K562 (cell line): ENCODE data around the gene DLX3. TPM values are rescaled to one million over a fixed set of nuclear protein-coding genes. Genes with fewer than 3 reads are reported as not detected.

Source experiments
- ATAC-seq: fragments of 200-7000 bp; cut with Tn5 transposase; 3 replicates; pipeline ENCODE4 v1.9.1; 2020; ENCODE audit warnings: moderate library complexity
- BruUV-seq: library from RNA; stranded (reverse); fragments of 400-500 nt; replicated peaks from 2 replicates; lab custom pipeline; 2021; lab: Mats Ljungman, UMichigan
- CTCF ChIA-PET: fragments of 300-600 bp; formaldehyde crosslinking; extraction: SDS; loops from one replicate; lab custom pipeline; 2021; ENCODE audit warnings: low intra/inter-chr PET ratio; lab: Yijun Ruan, JAX
- POLR2A ChIA-PET: fragments of 300-600, 350-650 bp; sonication (Branson Sonifier 250); formaldehyde crosslinking; extraction: SDS; loops from one replicate; lab custom pipeline; 2021; ENCODE audit warnings: antibody characterized with exemption, inconsistent platforms; lab: Yijun Ruan, JAX
- DNase-seq, 4 experiments: peaks; one replicate each; pipeline versions ENCODE4 v3.0.0 to v3.0.0-alpha.2; 2011 to 2018; ENCODE audit warnings: low spot score in 3 of 4, mixed read lengths in 3 of 4; ENCODE audit errors: extremely low read depth in 1 of 4
- FAIRE-seq: peaks from 2 replicates; lab custom pipeline; 2011; peaks lifted over from hg19 to GRCh38; lab: Jason Lieb, UNC
- H2AFZ ChIP-seq: 2 replicates; pipeline ENCODE4 v1.6.0; 2011; ENCODE audit warnings: low read depth, low read length, control low read depth, inconsistent platforms
- H3K27ac ChIP-seq: fragments of 200-600 bp; 3 replicates; pipeline ENCODE4 v1.8.0; 2011; ENCODE audit warnings: low read depth, mild to moderate bottlenecking, control low read depth, inconsistent platforms, low read length, moderate library complexity, mixed read lengths; ENCODE audit errors: extremely low read depth
- H3K27me3 ChIP-seq, 2 experiments: fragments of 300-600 bp in 1 of 2; 2 replicates in 1 of 2; 3 replicates in 1 of 2; pipeline versions ENCODE4 v1.6.0 to v1.8.0; 2011; ENCODE audit warnings: inconsistent platforms in 2 of 2, low read length in 2 of 2, mild to moderate bottlenecking in 1 of 2, mixed read lengths in 1 of 2, moderate library complexity in 1 of 2; ENCODE audit not compliant: control insufficient read depth in 2 of 2, insufficient read depth in 2 of 2
- H3K36me3 ChIP-seq: fragments of 300-600 bp; 3 replicates; pipeline ENCODE4 v1.8.0; 2011; ENCODE audit warnings: mild to moderate bottlenecking, low read length, inconsistent platforms; ENCODE audit not compliant: control insufficient read depth, insufficient read depth
- H3K4me1 ChIP-seq, 2 experiments: fragments of 200-600 bp in 1 of 2; replicated peaks in 1 of 2; 2 replicates in 1 of 2; 3 replicates in 1 of 2; pipeline versions ENCODE4 v1.5.1 to v1.8.0; 2011; ENCODE audit warnings: inconsistent platforms in 2 of 2, low read length in 2 of 2, mild to moderate bottlenecking in 1 of 2, mixed read lengths in 1 of 2, moderate library complexity in 1 of 2; ENCODE audit not compliant: control insufficient read depth in 2 of 2, insufficient read depth in 2 of 2
- H3K4me2 ChIP-seq: 2 replicates; pipeline ENCODE4 v1.6.1; 2011; ENCODE audit warnings: low read length, control low read depth, inconsistent platforms, mixed read lengths; ENCODE audit not compliant: insufficient read depth
- H3K4me3 ChIP-seq: fragments of 200-600 bp; sonication (generic), shearing (Covaris generic); 2 replicates; pipeline ENCODE4 v1.5.1; 2016; ENCODE audit warnings: control low read depth, inconsistent platforms
- H3K79me2 ChIP-seq: fragments of 200-600 bp; 3 replicates; pipeline ENCODE4 v1.8.0; 2011; ENCODE audit warnings: low read length, inconsistent platforms; ENCODE audit not compliant: control insufficient read depth, insufficient read depth
- H3K9ac ChIP-seq, 2 experiments: 2 replicates each; pipeline versions ENCODE4 v1.6.0 to v1.6.1; 2011; ENCODE audit warnings: low read depth in 2 of 2, low read length in 2 of 2, control low read depth in 1 of 2, inconsistent platforms in 1 of 2, mild to moderate bottlenecking in 1 of 2, mixed read lengths in 1 of 2; ENCODE audit not compliant: insufficient read depth in 1 of 2
- H3K9me1 ChIP-seq: one replicate; pipeline ENCODE4 v1.6.0; 2011; ENCODE audit warnings: inconsistent platforms, mild to moderate bottlenecking, low read length, moderate library complexity; ENCODE audit not compliant: control insufficient read depth, insufficient read depth
- H3K9me3 ChIP-seq: replicated peaks from 2 replicates; pipeline ENCODE4 v1.5.1; 2011; ENCODE audit warnings: low read depth, low read length, inconsistent platforms; ENCODE audit not compliant: control insufficient read depth, insufficient read depth
- H4K20me1 ChIP-seq: replicated peaks from 2 replicates; pipeline ENCODE4 v1.6.1; 2011; ENCODE audit warnings: low read length, inconsistent platforms, mixed read lengths; ENCODE audit not compliant: control insufficient read depth, insufficient read depth
- CHD4 ChIP-seq: fragments of 200-600 bp; sonication (generic); IDR thresholded peaks from 3 replicates; pipeline ENCODE4 v1.6.1; 2012; ENCODE audit warnings: low read depth, mild to moderate bottlenecking, mixed read lengths, low read length, inconsistent platforms; ENCODE audit not compliant: insufficient read depth, insufficient replicate concordance, poor library complexity, severe bottlenecking
- FIP1L1 ChIP-seq: fragments of 200-400 bp; formaldehyde crosslinking; IDR thresholded peaks from 2 replicates; pipeline ENCODE4 v1.6.1; 2018; ENCODE audit warnings: mild to moderate bottlenecking, low read depth, low read length; ENCODE audit not compliant: poor library complexity, severe bottlenecking
- RBM25 ChIP-seq: fragments of 200-400 bp; formaldehyde crosslinking; IDR thresholded peaks from 2 replicates; pipeline ENCODE4 v1.6.1; 2018; ENCODE audit warnings: low read length, low read depth, moderate library complexity; ENCODE audit not compliant: severe bottlenecking
- TSC22D4 ChIP-seq: fragments of 450-650 bp; IDR thresholded peaks from 2 replicates; pipeline ENCODE4 v1.6.1; 2016; ENCODE audit warnings: missing genetic modification characterization, missing biosample characterization, control low read depth
- WGBS: fragments of 100-300 bp; shearing (Covaris generic); methylation state at CpG from one replicate; pipeline ENCODE4 v1.1.6; 2016; ENCODE audit warnings: low coverage, mixed read lengths; ENCODE audit not compliant: insufficient coverage; ENCODE audit errors: missing lambda C conversion rate; 5-methylcytosine and 5-hydroxymethylcytosine counted together
- in situ Hi-C: fragments of 300-500 bp; cut with MboI; formaldehyde crosslinking; loops from 4 replicates; pipeline ENCODE4 v1.15.0; 2018; ENCODE audit warnings: inconsistent platforms, mixed read lengths
- intact Hi-C: fragments of 100-400 bp; cut with micrococcal nuclease; formaldehyde crosslinking; loops from 2 replicates; pipeline ENCODE4 v1.14.2; 2022
- polyA plus RNA-seq, 8 experiments: library from polyadenylated mRNA; depleted of rRNA in 4 of 8; stranded (reverse) in 5 of 8; unstranded in 3 of 8; fragments of >200 nt; fragmentation: Nextera tagmentation in 2 of 8; fragmentation: Illumina TruSeq in 1 of 8; extraction: Ambion mirVana in 2 of 8; extraction: Trizol in 1 of 8; gene quantifications; 2 replicates each; pipeline versions ENCODE4 v1.2.1 to v1.2.3, GENCODE V29; 2011 to 2014; ENCODE audit warnings: inconsistent platforms in 1 of 8, missing spikeins in 1 of 8
- total RNA-seq, 7 experiments: library from RNA; depleted of rRNA in 6 of 7; stranded (reverse); fragments of >200 nt in 6 of 7; fragmentation: Illumina TruSeq in 2 of 7; extraction: Trizol in 2 of 7; gene quantifications; 2 replicates each; pipeline versions ENCODE4 v1.2.1 to v1.2.3, GENCODE V29; 2011 to 2021; ENCODE audit warnings: low replicate concordance in 1 of 7

The DLX3 gene
- total and polyA plus RNA-seq, 9 of the 15 experiments (the other 6 are each of a cell fraction or from before 2014, with no cell fraction given), result not detected

DNA sequence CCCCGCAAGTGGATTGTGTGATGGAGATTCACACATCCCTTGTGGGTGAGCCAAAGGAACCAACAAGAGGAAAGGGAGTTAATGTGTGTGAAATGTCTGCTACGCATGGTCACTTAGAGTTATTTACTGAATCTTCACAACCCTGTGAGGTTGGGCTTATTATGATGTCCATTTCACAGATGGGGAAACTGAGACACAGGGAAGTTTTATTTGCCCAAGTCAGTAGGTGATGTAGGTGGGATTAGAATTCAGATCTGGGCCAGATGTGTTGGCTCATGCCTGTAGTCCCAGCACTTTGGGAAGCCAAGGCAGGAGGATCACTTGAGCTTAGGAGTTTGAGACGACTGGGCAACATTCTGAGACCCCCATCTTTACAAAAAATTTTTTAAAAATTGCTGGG, 37.7 kb downstream of the DLX3 start:
- intact Hi-C loops, result no loop called here
- no TSS peak for BruUV-seq
- POLR2A ChIA-PET, result no interaction called here
- in situ Hi-C loops, result no loop called here
- no peak overlapping the region for H3K4me3 ChIP-seq
- no peaks in the 10 kb centered on the region for H3K9me3 ChIP-seq
- H3K9ac ChIP-seq, result no peak overlapping the region
- FAIRE-seq (no peak), DNase-seq (no peak), ATAC-seq (no peak)
- H3K4me1 ChIP-seq, result no peaks in the 10 kb centered on the region; a peak in 1 of 5 replicates
- no peak overlapping the region for H3K4me2 ChIP-seq
- H3K79me2 ChIP-seq, result no peaks in the 10 kb centered on the region
- no peak overlapping the region for H3K27ac ChIP-seq
- 0% methylated on average over 3 of the region's 3 CpGs for WGBS
- no peak overlapping the region for H2AFZ ChIP-seq
- no peaks in the 10 kb centered on the region for H3K9me1 ChIP-seq
- H3K36me3 ChIP-seq, result no peaks in the 10 kb centered on the region
- TF ChIP-seq RBM25 (peak; percentile 58), FIP1L1 (no peak)
- H3K27me3 ChIP-seq, result peaks cover 10 to 45% of the 10 kb centered on the region in 2 experiments
- H4K20me1 ChIP-seq, result peaks cover 3% of the 10 kb centered on the region; the same call in 1 of the 2 replicates
- CTCF ChIA-PET, result no interaction called here

GRCh38 chr17:49956780-49957179, 38.2 kb downstream of the DLX3 start:
- FAIRE-seq, result no peak

More at GRCh38 chr17:49956780-49957179, 38.2 kb downstream of the DLX3 start:
- no peaks in the 10 kb centered on the region for H3K36me3 ChIP-seq
- peaks cover 3% of the 10 kb centered on the region; the same call in 1 of the 2 replicates for H4K20me1 ChIP-seq
- no peaks in the 10 kb centered on the region for H3K79me2 ChIP-seq
- H3K9me3 ChIP-seq, result no peaks in the 10 kb centered on the region
- in situ Hi-C loops, result no loop called here
- H2AFZ ChIP-seq, result no peak overlapping the region
- no peak for ATAC-seq
- no peaks in the 10 kb centered on the region for H3K9me1 ChIP-seq
- BruUV-seq, result no TSS peak
- no peak overlapping the region for H3K4me3 ChIP-seq
- ChIA-PET CTCF (no interaction called here), POLR2A (no interaction called here)
- intact Hi-C loops, result no loop called here
- H3K27me3 ChIP-seq, result peaks cover 10 to 50% of the 10 kb centered on the region in 2 experiments; a peak in 4 of 5 replicates
- no peak for DNase-seq
- no peak overlapping the region for H3K27ac ChIP-seq
- H3K4me2 ChIP-seq, result no peak overlapping the region
- WGBS, result 0% methylated on average over 4 of the region's 4 CpGs
- TF ChIP-seq TSC22D4 (no peak), CHD4 (no peak)
- no peaks in the 10 kb centered on the region; a peak in 1 of 5 replicates for H3K4me1 ChIP-seq
- H3K9ac ChIP-seq, result no peak overlapping the region
